Panc1 (cell line): ENCODE data around the gene ARTN. TPM values are rescaled to one million over a fixed set of nuclear protein-coding genes. Genes with fewer than 3 reads are reported as not detected.

Source experiments
- ATAC-seq: fragments of 200-7000 bp; cut with Tn5 transposase; 2 replicates; pipeline ENCODE4 v1.9.1; 2020; ENCODE audit warnings: mild to moderate bottlenecking, moderate library complexity
- BruUV-seq: library from RNA; stranded (reverse); fragments of 400-500 nt; replicated peaks from 2 replicates; lab custom pipeline; 2021; lab: Mats Ljungman, UMichigan
- CTCF ChIA-PET: fragments of 300-600 bp; sonication (Branson Sonifier 250); formaldehyde crosslinking; loops from one replicate; lab custom pipeline; 2022; ENCODE audit warnings: antibody characterized with exemption; lab: Charles Lee
- POLR2A ChIA-PET: fragments of 300-600 bp; sonication (Branson Sonifier 250); formaldehyde crosslinking; loops from one replicate; lab custom pipeline; 2022; ENCODE audit warnings: antibody characterized with exemption; lab: Charles Lee
- DNase-seq: peaks from one replicate; pipeline ENCODE4 v3.0.0-alpha.2; 2010; ENCODE audit warnings: low read depth, low spot score
- H3K27ac ChIP-seq: 2 replicates; pipeline ENCODE4 v1.5.1; 2011; ENCODE audit warnings: mild to moderate bottlenecking, low read length, inconsistent platforms
- H3K27me3 ChIP-seq: fragments of 200-500 bp; sonication (Bioruptor generic); 2 replicates; pipeline ENCODE4 v1.6.0; 2014; ENCODE audit warnings: low read length, inconsistent platforms; ENCODE audit not compliant: control insufficient read depth, insufficient read depth
- H3K36me3 ChIP-seq: fragments of 200-500 bp; sonication (Bioruptor generic); 2 replicates; pipeline ENCODE4 v1.5.1; 2014; ENCODE audit warnings: inconsistent platforms, mild to moderate bottlenecking, low read length, moderate library complexity; ENCODE audit not compliant: control insufficient read depth, insufficient read depth
- H3K4me1 ChIP-seq: 2 replicates; pipeline ENCODE4 v1.5.1; 2011; ENCODE audit warnings: inconsistent platforms, mild to moderate bottlenecking, low read length, moderate library complexity; ENCODE audit not compliant: control insufficient read depth, insufficient read depth
- H3K4me3 ChIP-seq, 2 experiments: 2 replicates each; pipeline ENCODE4 v1.5.1; 2011 to 2012; ENCODE audit warnings: low read depth in 2 of 2, low read length in 2 of 2, mild to moderate bottlenecking in 2 of 2, inconsistent platforms in 1 of 2, moderate library complexity in 1 of 2
- H3K9me3 ChIP-seq: fragments of 200-500 bp; sonication (Bioruptor generic); 2 replicates; pipeline ENCODE4 v1.5.1; 2014; ENCODE audit warnings: low read depth, mild to moderate bottlenecking, inconsistent platforms, low read length, moderate library complexity; ENCODE audit not compliant: control insufficient read depth, insufficient read depth
- CTCF ChIP-seq: fragments of 450-650 bp; IDR thresholded peaks from 2 replicates; pipeline ENCODE4 v1.5.1; 2017; ENCODE audit warnings: mild to moderate bottlenecking
- POLR2AphosphoS5 ChIP-seq: IDR thresholded peaks from 2 replicates; pipeline ENCODE4 v1.6.1; 2012; ENCODE audit warnings: mild to moderate bottlenecking, low read depth, low read length, moderate library complexity
- REST ChIP-seq, 2 experiments: IDR thresholded peaks; 2 replicates each; pipeline ENCODE4 v1.6.1; 2011 to 2012; ENCODE audit warnings: low read depth in 2 of 2, control low read depth in 1 of 2, low read length in 1 of 2, mild to moderate bottlenecking in 1 of 2, moderate library complexity in 1 of 2; ENCODE audit not compliant: insufficient read depth in 1 of 2
- SIN3A ChIP-seq: IDR thresholded peaks from 2 replicates; pipeline ENCODE4 v1.6.1; 2012; ENCODE audit warnings: low read depth, mild to moderate bottlenecking, low read length, moderate library complexity, borderline replicate concordance; ENCODE audit not compliant: insufficient read depth
- TCF7L2 ChIP-seq: IDR thresholded peaks from 2 replicates; pipeline ENCODE4 v1.6.1; 2011; ENCODE audit warnings: mild to moderate bottlenecking, low read depth, low read length, inconsistent platforms
- in situ Hi-C: cut with HindIII; loops from 2 replicates; pipeline ENCODE4 v1.10.0; 2016; ENCODE audit warnings: low sequenced_read_pairs, low pct_unique_long_range_greater_than_20kb
- intact Hi-C: fragments of 100-400 bp; cut with micrococcal nuclease; formaldehyde crosslinking; loops from one replicate; pipeline ENCODE4 v1.10.0; 2022; ENCODE audit not compliant: unreplicated experiment
- total RNA-seq: library from RNA; stranded (reverse); gene quantifications from one replicate; pipeline ENCODE4 v1.2.1, GENCODE V29; 2021; ENCODE audit not compliant: unreplicated experiment

ARTN gene
- total RNA-seq, 1 experiment from 2014 or later = 0.49 TPM

- TF ChIP-seq SIN3A (peak; percentile 38; the same call in 1 of the 2 replicates), CTCF (no peak), TCF7L2 (no peak), POLR2AphosphoS5 (no peak)
- ATAC-seq (no peak), DNase-seq (no peak)
- ChIA-PET POLR2A (interaction anchor here (0.6 to 0.7 kb wide), 2 partner anchors 210 to 267 kb away, joined by 3 to 9 read pairs; no protein-coding TSS in a partner anchor), CTCF (interaction anchor here (0.5 to 0.6 kb wide), 2 partner anchors 20 to 1615 kb away, joined by 4 to 10 read pairs; no protein-coding TSS in a partner anchor)
- H3K27ac ChIP-seq = peak overlapping the region; percentile 89
- H3K4me3 ChIP-seq = peak overlapping the region; percentile 80 to 85
- intact Hi-C loops (no loop called here), in situ Hi-C loops (no loop called here)
- H3K4me1 ChIP-seq = peaks cover 49% of the 10 kb centered on the region
- no peaks in the 10 kb centered on the region for H3K27me3 ChIP-seq
- BruUV-seq = TSS peak; percentile 45
- peaks cover 9% of the 10 kb centered on the region; the same call in 1 of the 2 replicates for H3K36me3 ChIP-seq
- no peaks in the 10 kb centered on the region for H3K9me3 ChIP-seq
Measured at GRCh38 chr1:43975249-43975961, 41.8 kb downstream of the ARTN start.

- no peaks in the 10 kb centered on the region for H3K27me3 ChIP-seq
- peaks cover 48% of the 10 kb centered on the region for H3K4me1 ChIP-seq
- peak overlapping the region; percentile 80 to 85 for H3K4me3 ChIP-seq
- ChIA-PET CTCF (interaction anchor here (0.5 kb wide), 1 partner anchor 1614 kb away, joined by 10 read pairs; no protein-coding TSS in a partner anchor), POLR2A (interaction anchor here (0.6 kb wide), 1 partner anchor 17 kb away, joined by 5 read pairs; no protein-coding TSS in a partner anchor)
- BruUV-seq = no TSS peak
- DNase-seq (no peak), ATAC-seq (no peak)
- H3K36me3 ChIP-seq = peaks cover 9% of the 10 kb centered on the region; the same call in 1 of the 2 replicates
- intact Hi-C loops = no loop called here
- no peak for TF ChIP-seq POLR2AphosphoS5
- peak overlapping the region; percentile 89 for H3K27ac ChIP-seq
- no peaks in the 10 kb centered on the region for H3K9me3 ChIP-seq
- in situ Hi-C loops = no loop called here
Measured at GRCh38 chr1:43976045-43976444, 42.4 kb downstream of the ARTN start.

GRCh38 chr1:43976890-43977289 is 43.3 kb downstream of the ARTN start:
- no peak for ATAC-seq
- Histone ChIP-seq H3K9me3 (no peaks in the 10 kb centered on the region), H3K4me1 (peaks cover 44% of the 10 kb centered on the region), H3K27ac (no peak overlapping the region), H3K27me3 (no peaks in the 10 kb centered on the region), H3K4me3 (no peak overlapping the region), H3K36me3 (peaks cover 6% of the 10 kb centered on the region; the same call in 1 of the 2 replicates)
- in situ Hi-C loops (no loop called here), intact Hi-C loops (no loop called here)
- no TSS peak for BruUV-seq
- no peak for DNase-seq
- TF ChIP-seq POLR2AphosphoS5 (no peak), REST (IDR thresholded peaks at IDR 0.05; ENCODE audit: insufficient read depth in 1 of 2, low read depth in 2 of 2, low read length in 1 of 2) (no peak), SIN3A (no peak), CTCF (no peak), TCF7L2 (no peak)
- ChIA-PET CTCF (no interaction called here), POLR2A (no interaction called here)
